Heart right ventricle (tissue), 16 donors: ENCODE data around the gene SIGLEC9. TPM values are rescaled to one million over a fixed set of nuclear protein-coding genes. Genes with fewer than 3 reads are reported as not detected.

Experiments
- ATAC-seq, 8 donors: fragments of 200-7000 bp; cut with Tn5 transposase; one replicate each; pipeline ENCODE4 v1.9.1; 2020; ENCODE audit warnings: mild to moderate bottlenecking in 8 of 8, moderate library complexity in 8 of 8, moderate number of reproducible peaks in 1 of 8
- DNase-seq, 2 donors: peaks; one replicate each; pipeline ENCODE4 v3.0.0-alpha.2; 2020
- H3K27ac ChIP-seq, 10 donors: fragments of 200-600 bp; sonication (generic) in 2 of 10; one replicate each; pipeline versions ENCODE4 v1.5.0 to v1.8.0; 2020 to 2022; ENCODE audit warnings: mild to moderate bottlenecking in 3 of 10
- H3K27me3 ChIP-seq, 7 donors: fragments of 200-600 bp; one replicate each; pipeline ENCODE4 v1.8.0; 2021 to 2022; ENCODE audit warnings: mild to moderate bottlenecking in 2 of 7
- H3K36me3 ChIP-seq, 9 donors: fragments of 200-600 bp; sonication (generic) in 1 of 9; one replicate each; pipeline versions ENCODE4 v1.5.0 to v1.8.0; 2020 to 2022; ENCODE audit warnings: mild to moderate bottlenecking in 2 of 9
- H3K4me1 ChIP-seq, 9 donors: fragments of 200-600 bp; sonication (generic) in 1 of 9; one replicate each; pipeline versions ENCODE4 v1.5.0 to v1.8.0; 2020 to 2022; ENCODE audit warnings: mild to moderate bottlenecking in 4 of 9
- H3K4me3 ChIP-seq, 10 donors: fragments of 200-600 bp; sonication (generic) in 2 of 10; one replicate each; pipeline versions ENCODE4 v1.5.0 to v1.8.0; 2020 to 2022; ENCODE audit warnings: mild to moderate bottlenecking in 7 of 10, moderate library complexity in 2 of 10
- H3K9me3 ChIP-seq, 11 donors: fragments of 200-600 bp in 10 of 11; sonication (generic) in 2 of 11; one replicate each; pipeline versions ENCODE4 v1.5.0 to v1.8.0; 2013 to 2022; ENCODE audit warnings: mild to moderate bottlenecking in 2 of 11, control low read depth in 1 of 11, moderate library complexity in 1 of 11
- CTCF ChIP-seq, 9 donors: fragments of 200-600 bp; sonication (generic) in 2 of 9; IDR thresholded peaks; one replicate each; pipeline versions ENCODE4 v1.5.0 to v1.8.0; 2021 to 2022; ENCODE audit warnings: antibody characterized with exemption in 9 of 9, mild to moderate bottlenecking in 5 of 9, moderate library complexity in 1 of 9
- WGBS, 2 donors: extraction: QIAGEN DNeasy Blood & Tissue Kit; methylation state at CpG; one replicate each; pipeline ENCODE4 v1.1.7; 2013; ENCODE audit warnings: inconsistent platforms in 1 of 2; 5-methylcytosine and 5-hydroxymethylcytosine counted together
- intact Hi-C, 10 donors: fragments of 100-400 bp; cut with DNase I; formaldehyde crosslinking; loops; one replicate each; pipeline versions ENCODE4 v1.11.1 to v1.14.2; 2022
- polyA plus RNA-seq, 2 donors: library from polyadenylated mRNA; stranded (reverse); fragments of 200-250 nt; gene quantifications; one replicate each; pipeline ENCODE4 v1.2.3, GENCODE V29; 2013
- total RNA-seq, 10 donors: library from RNA; stranded (reverse); fragmentation: NEBNext Ultra II Directional in 3 of 10; extraction: Animal tissue kit (Norgen Biotek cat#: 25700) in 3 of 10; gene quantifications; one replicate each; pipeline versions ENCODE4 v1.2.1 to v1.2.4, GENCODE V29; 2021 to 2023
- donor health status: Arrhythmogenic right ventricular cardiomyopathy.
- donor health status: ischemic (EF 13 %, LVEDD 7.1; RV severe dilation, severe dysfunction).
- donor health status: healthy with polysubstance abuse.
- donor health status: DM: no; HTN: yes; CAD: no.
- donor health status: DM: no; HTN: no; CAD: no.
- donor health status: ischemic (EF 25% LVEDD 6.9; RV normal size, moderate dysfunction).
- donor health status: ischemic (EF 25% LVEDD 5.7; RV mildly dilated, moderate dysfunction).
- donor health status: healthy.
- donor health status: DM: yes; HTN: yes; CAD: no.
- donor health status: Ischemic cardiomyopathy.
- donor health status: ischemic (EF 35%, LVEDD 5.7; RV mildly dilated, moderate dysfunction).
- donor health status: nonischemic (EF 11% LVEDD 7.7; RV severe dilation, severe dysfunction).
- donor health status: DM: yes; HTN: yes; CAD: no.
- donor health status: PGD.
- donor health status: ischemic (EF 29% LVEDD 5.4; RV normal size, mild dysfunction).
- donor health status: nonischemic (EF 23%, LVEDD 6.1; RV moderate dilation, normal function).

SIGLEC9 gene
- total and polyA plus RNA-seq, 12 donors, result 0.41 to 7.0 (median 1.1) TPM; not detected in 1

GRCh38 chr19:51148580-51148979 lies 23.9 kb downstream of the SIGLEC9 start:
- peaks cover 0 to 43% (median 0%) of the 10 kb centered on the region in 9 donors for H3K4me1 ChIP-seq

GRCh38 chr19:51150627-51151026 lies 25.9 kb downstream of the SIGLEC9 start:
- DNase-seq, result no peak
- Histone ChIP-seq H3K4me3 (no peak overlapping the region), H3K4me1 (peaks cover 0 to 32% (median 0%) of the 10 kb centered on the region in 9 donors), H3K36me3 (peaks cover 0 to 8% (median 0%) of the 10 kb centered on the region in 9 donors), H3K27me3 (peaks cover 0 to 8% (median 3%) of the 10 kb centered on the region in 7 donors), H3K9me3 (peaks cover 0 to 8% (median 0%) of the 10 kb centered on the region in 11 donors), H3K27ac (peak overlapping the region in 1 of 10 donors; percentile 36)
- ATAC-seq, result no peak
- intact Hi-C loops, result loop anchor here in 1 of 10 donors (10.0 kb wide), 1 partner anchor 104 kb away; the partner anchor contains the start of gene SIGLECL1
- TF ChIP-seq CTCF (IDR thresholded peaks at IDR 0.05), result no peak
- WGBS, 2 donors, result 48 to 50% methylated on average over 3 of the region's 3 CpGs

More at GRCh38 chr19:51148580-51148979, 23.9 kb downstream of the SIGLEC9 start:
- 79 to 87% methylated on average over 3 of the region's 3 CpGs for WGBS, 2 donors
- ATAC-seq, result no peak
- DNase-seq, result no peak
- H3K9me3 ChIP-seq, result peaks cover 0 to 8% (median 0%) of the 10 kb centered on the region in 11 donors
- intact Hi-C loops, result no loop called here
- peaks cover 0 to 13% (median 0%) of the 10 kb centered on the region in 7 donors for H3K27me3 ChIP-seq
- peak overlapping the region in 1 of 10 donors; percentile 10 for H3K4me3 ChIP-seq
- no peak for TF ChIP-seq CTCF (IDR thresholded peaks at IDR 0.05)
- peaks cover 0 to 4% (median 0%) of the 10 kb centered on the region in 9 donors for H3K36me3 ChIP-seq
- H3K27ac ChIP-seq, result peak overlapping the region in 2 of 10 donors; percentile 15 to 78

- no peak for DNase-seq
- no peak for ATAC-seq
- H3K9me3 ChIP-seq, result no peaks in the 10 kb centered on the region
- peaks cover 0 to 8% (median 0%) of the 10 kb centered on the region in 9 donors for H3K36me3 ChIP-seq
- no peak for TF ChIP-seq CTCF (IDR thresholded peaks at IDR 0.05)
- H3K4me3 ChIP-seq, result no peak overlapping the region
- 56 to 60% methylated on average over 2 of the region's 2 CpGs for WGBS, 2 donors
- no peak overlapping the region for H3K27ac ChIP-seq
- intact Hi-C loops, result loop anchor here in 1 of 10 donors (10.0 kb wide), 1 partner anchor 98 kb away; the partner anchor contains the start of gene SIGLECL1
- peaks cover 0 to 9% (median 0%) of the 10 kb centered on the region in 9 donors for H3K4me1 ChIP-seq
- peaks cover 0 to 15% (median 7%) of the 10 kb centered on the region in 7 donors for H3K27me3 ChIP-seq
These were observed 32.0 kb downstream of the SIGLEC9 start for GRCh38 chr19:51156710-51157109.

- no peak for DNase-seq
- intact Hi-C loops, result loop anchor here in 1 of 10 donors (10.0 kb wide), 1 partner anchor 98 kb away; the partner anchor contains the start of gene SIGLECL1
- WGBS, 2 donors, result 37 to 41% methylated on average over 2 of the region's 2 CpGs
- H3K9me3 ChIP-seq, result no peaks in the 10 kb centered on the region
- H3K27ac ChIP-seq, result no peak overlapping the region
- no peak overlapping the region for H3K4me3 ChIP-seq
- ATAC-seq, result no peak
- H3K36me3 ChIP-seq, result peaks cover 0 to 8% (median 0%) of the 10 kb centered on the region in 9 donors
- H3K27me3 ChIP-seq, result peaks cover 0 to 15% (median 7%) of the 10 kb centered on the region in 7 donors
- H3K4me1 ChIP-seq, result peaks cover 0 to 9% (median 0%) of the 10 kb centered on the region in 9 donors
- TF ChIP-seq CTCF (IDR thresholded peaks at IDR 0.05), result no peak
These were observed 32.6 kb downstream of the SIGLEC9 start for GRCh38 chr19:51157265-51157664.
